Astrocyte (in vitro differentiated cells and primary cell): ENCODE data around the gene KRTAP2-1. TPM values are rescaled to one million over a fixed set of nuclear protein-coding genes. Genes with fewer than 3 reads are reported as not detected.
A peak's percentile ranks its signal among the peaks of the same experiment; 100 is the strongest.
"Not testable (repeated sequence)": the region's sequence is repeated elsewhere in the genome, so short reads cannot be mapped to it uniquely, and the experiment has no call there.

Experiments
- DNase-seq: peaks from one replicate; pipeline ENCODE4 v3.0.0-alpha.2; 2010; ENCODE audit warnings: low read depth
- FAIRE-seq: peaks from 2 replicates; lab custom pipeline; 2011; peaks lifted over from hg19 to GRCh38; lab: Jason Lieb, UNC
- H2AFZ ChIP-seq: 2 replicates; pipeline ENCODE4 v1.6.0; 2012; ENCODE audit warnings: low read depth, low read length, inconsistent platforms
- H3K27ac ChIP-seq: 2 replicates; pipeline ENCODE4 v1.5.1; 2011; ENCODE audit warnings: low read depth, low read length, inconsistent platforms
- H3K27me3 ChIP-seq: 2 replicates; pipeline ENCODE4 v1.6.0; 2011; ENCODE audit warnings: low read length, inconsistent platforms; ENCODE audit not compliant: insufficient read depth
- H3K36me3 ChIP-seq: 2 replicates; pipeline ENCODE4 v1.5.1; 2011; ENCODE audit warnings: low read length, inconsistent platforms; ENCODE audit not compliant: insufficient read depth
- H3K4me1 ChIP-seq: 2 replicates; pipeline ENCODE4 v1.5.1; 2011; ENCODE audit warnings: low read length, inconsistent platforms; ENCODE audit not compliant: insufficient read depth
- H3K4me2 ChIP-seq: 2 replicates; pipeline ENCODE4 v1.6.0; 2012; ENCODE audit warnings: low read length, inconsistent platforms
- H3K4me3 ChIP-seq: 2 replicates; pipeline ENCODE4 v1.5.1; 2011; ENCODE audit warnings: low read depth, mild to moderate bottlenecking, low read length, inconsistent platforms; ENCODE audit not compliant: insufficient read depth
- H3K79me2 ChIP-seq: 2 replicates; pipeline ENCODE4 v1.6.0; 2012; ENCODE audit warnings: mild to moderate bottlenecking, low read length, inconsistent platforms; ENCODE audit not compliant: insufficient read depth
- H3K9ac ChIP-seq: 2 replicates; pipeline ENCODE4 v1.6.0; 2012; ENCODE audit warnings: mild to moderate bottlenecking, low read length, inconsistent platforms
- H3K9me3 ChIP-seq: 2 replicates; pipeline ENCODE4 v1.5.1; 2012; ENCODE audit warnings: low read depth, mild to moderate bottlenecking, low read length, inconsistent platforms; ENCODE audit not compliant: insufficient read depth
- H4K20me1 ChIP-seq: 2 replicates; pipeline ENCODE4 v1.6.0; 2012; ENCODE audit warnings: low read length, inconsistent platforms; ENCODE audit not compliant: insufficient read depth
- H3K27ac Mint-ChIP-seq: one replicate; pipeline ENCODE4 v1.8.0; 2021; ENCODE audit warnings: mild to moderate bottlenecking, mixed read lengths; ENCODE audit not compliant: unreplicated experiment
- H3K27me3 Mint-ChIP-seq: one replicate; pipeline ENCODE4 v1.8.0; 2021; ENCODE audit warnings: low read depth, mixed read lengths; ENCODE audit not compliant: unreplicated experiment
- H3K36me3 Mint-ChIP-seq: one replicate; pipeline ENCODE4 v1.8.0; 2021; ENCODE audit warnings: low read depth, mixed read lengths; ENCODE audit not compliant: unreplicated experiment
- H3K4me1 Mint-ChIP-seq: one replicate; pipeline ENCODE4 v1.8.0; 2021; ENCODE audit warnings: low read depth, mixed read lengths; ENCODE audit not compliant: unreplicated experiment
- H3K4me3 Mint-ChIP-seq: one replicate; pipeline ENCODE4 v1.8.0; 2021; ENCODE audit warnings: mild to moderate bottlenecking, moderate library complexity, mixed read lengths; ENCODE audit not compliant: unreplicated experiment
- H3K9me3 Mint-ChIP-seq: one replicate; pipeline ENCODE4 v1.8.0; 2021; ENCODE audit warnings: mild to moderate bottlenecking, mixed read lengths; ENCODE audit not compliant: unreplicated experiment
- EZH2 ChIP-seq: IDR thresholded peaks from 2 replicates; pipeline ENCODE4 v1.6.1; 2012; ENCODE audit warnings: mild to moderate bottlenecking, low read length, inconsistent platforms; ENCODE audit not compliant: insufficient read depth
- total RNA-seq: library from RNA; stranded (reverse); gene quantifications from 2 replicates; pipeline ENCODE4 v1.2.1, GENCODE V29; 2021
- TF ChIP-seq, protein P1 (sequence below): IDR thresholded peaks from 2 replicates; pipeline ENCODE4 v1.5.1; 2011; ENCODE audit warnings: low read depth, mild to moderate bottlenecking, inconsistent platforms, low read length, moderate library complexity; ENCODE audit not compliant: insufficient read depth

The KRTAP2-1 gene
- total RNA-seq, 1 donor from 2014 or later = not detected

GRCh38 chr17:41063449-41063848, 16.3 kb upstream of the KRTAP2-1 start:
- TF ChIP-seq, protein P1, sequence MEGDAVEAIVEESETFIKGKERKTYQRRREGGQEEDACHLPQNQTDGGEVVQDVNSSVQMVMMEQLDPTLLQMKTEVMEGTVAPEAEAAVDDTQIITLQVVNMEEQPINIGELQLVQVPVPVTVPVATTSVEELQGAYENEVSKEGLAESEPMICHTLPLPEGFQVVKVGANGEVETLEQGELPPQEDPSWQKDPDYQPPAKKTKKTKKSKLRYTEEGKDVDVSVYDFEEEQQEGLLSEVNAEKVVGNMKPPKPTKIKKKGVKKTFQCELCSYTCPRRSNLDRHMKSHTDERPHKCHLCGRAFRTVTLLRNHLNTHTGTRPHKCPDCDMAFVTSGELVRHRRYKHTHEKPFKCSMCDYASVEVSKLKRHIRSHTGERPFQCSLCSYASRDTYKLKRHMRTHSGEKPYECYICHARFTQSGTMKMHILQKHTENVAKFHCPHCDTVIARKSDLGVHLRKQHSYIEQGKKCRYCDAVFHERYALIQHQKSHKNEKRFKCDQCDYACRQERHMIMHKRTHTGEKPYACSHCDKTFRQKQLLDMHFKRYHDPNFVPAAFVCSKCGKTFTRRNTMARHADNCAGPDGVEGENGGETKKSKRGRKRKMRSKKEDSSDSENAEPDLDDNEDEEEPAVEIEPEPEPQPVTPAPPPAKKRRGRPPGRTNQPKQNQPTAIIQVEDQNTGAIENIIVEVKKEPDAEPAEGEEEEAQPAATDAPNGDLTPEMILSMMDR = no peak
- TF ChIP-seq EZH2 = no peak
- Mint-ChIP-seq H3K27ac (no peak overlapping the region), H3K36me3 (no peaks in the 10 kb centered on the region), H3K4me3 (no peak overlapping the region), H3K9me3 (peaks cover under 1% of the 10 kb centered on the region), H3K4me1 (peaks cover 58% of the 10 kb centered on the region), H3K27me3 (no peaks in the 10 kb centered on the region)
- no peak overlapping the region for H3K4me2 ChIP-seq
- no peaks in the 10 kb centered on the region for H3K27me3 ChIP-seq
- no peaks in the 10 kb centered on the region for H3K79me2 ChIP-seq
- H2AFZ ChIP-seq = no peak overlapping the region
- H3K4me1 ChIP-seq = peaks cover 59% of the 10 kb centered on the region
- H4K20me1 ChIP-seq = no peaks in the 10 kb centered on the region
- H3K36me3 ChIP-seq = no peaks in the 10 kb centered on the region
- H3K4me3 ChIP-seq = no peak overlapping the region
- no peaks in the 10 kb centered on the region for H3K9me3 ChIP-seq
- DNase-seq (no peak), FAIRE-seq (peak; percentile 37)
- H3K9ac ChIP-seq = peak overlapping the region; percentile 10
- H3K27ac ChIP-seq = peak overlapping the region; percentile 96

- no peak for TF ChIP-seq EZH2
- TF ChIP-seq, protein P1 = no peak
- H3K9me3 Mint-ChIP-seq = peaks cover 2% of the 10 kb centered on the region
- Histone ChIP-seq H3K9me3 (no peaks in the 10 kb centered on the region), H3K27me3 (no peaks in the 10 kb centered on the region), H3K4me3 (no peak overlapping the region), H3K36me3 (no peaks in the 10 kb centered on the region), H3K4me2 (no peak overlapping the region), H3K4me1 (peaks cover 58% of the 10 kb centered on the region), H4K20me1 (no peaks in the 10 kb centered on the region), H3K27ac (peak overlapping the region; percentile 96), H3K79me2 (no peaks in the 10 kb centered on the region), H2AFZ (no peak overlapping the region), H3K9ac (peak overlapping the region; percentile 69)
- no peak overlapping the region for H3K4me3 Mint-ChIP-seq
- FAIRE-seq = peak; percentile 95
- DNase-seq = peak; percentile 99
- H3K27me3 Mint-ChIP-seq = no peaks in the 10 kb centered on the region
- H3K27ac Mint-ChIP-seq = peak overlapping the region; percentile 97
- no peaks in the 10 kb centered on the region for H3K36me3 Mint-ChIP-seq
- H3K4me1 Mint-ChIP-seq = peaks cover 56% of the 10 kb centered on the region
Measured at GRCh38 chr17:41061964-41062363, 14.8 kb upstream of the KRTAP2-1 start.

DNA sequence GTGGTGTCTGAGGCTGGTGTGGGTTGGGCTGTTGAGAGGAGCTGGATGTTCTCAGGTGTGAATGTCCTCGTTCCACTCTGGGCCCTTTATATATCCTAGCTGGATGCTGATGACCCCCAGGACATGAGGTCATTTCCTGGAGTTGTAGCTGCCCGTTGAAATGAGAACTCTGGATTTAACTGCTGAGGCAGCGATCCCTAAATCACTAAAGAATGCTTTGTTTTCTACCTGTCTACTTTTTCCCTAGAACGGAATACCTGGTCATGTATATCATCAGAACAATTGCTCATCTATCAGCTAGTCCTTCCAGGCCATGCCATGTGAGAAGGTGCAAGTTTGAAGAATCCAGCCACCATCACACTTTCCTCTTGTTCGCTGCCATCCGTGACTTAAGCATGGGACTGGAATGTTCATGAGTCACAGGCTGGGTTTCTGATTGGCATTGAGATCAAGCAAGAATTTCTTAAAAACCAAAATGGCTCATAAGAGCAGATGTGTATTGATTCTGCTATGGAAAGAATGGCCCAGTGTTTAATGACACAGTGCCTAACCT, 13.0 kb upstream of the KRTAP2-1 start, which contains the start of gene KRTAP2-3:
Gene KRTAP2-3 (minus strand): TSS at position 63 of the 553 bp plus-strand sequence. CDS start 64 bp downstream, outside the sequence.
- Mint-ChIP-seq H3K4me3 (peak within 1 kb of the TSS; percentile 62), H3K4me1 (peaks cover 46% of the 10 kb centered on the region), H3K27ac (peak within 1 kb of the TSS; percentile 98), H3K36me3 (no peaks in the 10 kb centered on the region), H3K9me3 (peaks cover 2% of the 10 kb centered on the region), H3K27me3 (no peaks in the 10 kb centered on the region)
- H3K4me3 ChIP-seq = no peak within 1 kb of the TSS
- H3K9me3 ChIP-seq = no peaks in the 10 kb centered on the region
- H3K27me3 ChIP-seq = no peaks in the 10 kb centered on the region
- peak within 1 kb of the TSS; percentile 69 for H3K9ac ChIP-seq
- no peaks in the 10 kb centered on the region for H3K79me2 ChIP-seq
- FAIRE-seq = peak; percentile 99
- peak; percentile 99 for DNase-seq
- no peaks in the 10 kb centered on the region for H4K20me1 ChIP-seq
- peaks cover 45% of the 10 kb centered on the region for H3K4me1 ChIP-seq
- no peaks in the 10 kb centered on the region for H3K36me3 ChIP-seq
- H2AFZ ChIP-seq = no peak within 1 kb of the TSS
- peak within 1 kb of the TSS; percentile 62 for H3K4me2 ChIP-seq
- peak within 1 kb of the TSS; percentile 96 for H3K27ac ChIP-seq
- TF ChIP-seq EZH2 = no peak
- TF ChIP-seq, protein P1 = no peak

GRCh38 chr17:41059276-41060051, 12.3 kb upstream of the KRTAP2-1 start:
- H3K27ac Mint-ChIP-seq = peak overlapping the region; percentile 98
- DNase-seq = peak; percentile 89
- peak overlapping the region; percentile 96 for H3K27ac ChIP-seq

More at GRCh38 chr17:41059276-41060051, 12.3 kb upstream of the KRTAP2-1 start:
- H3K79me2 ChIP-seq, H3K9me3 ChIP-seq, H3K9me3 Mint-ChIP-seq, H2AFZ ChIP-seq, H3K36me3 ChIP-seq, H3K4me3 ChIP-seq, H3K27me3 Mint-ChIP-seq, H4K20me1 ChIP-seq, H3K36me3 Mint-ChIP-seq, H3K27me3 ChIP-seq: not testable (repeated sequence)
- peak; percentile 88 for FAIRE-seq
- Histone ChIP-seq H3K4me1 (peaks cover 45% of the 10 kb centered on the region), H3K4me2 (peak overlapping the region; percentile 62), H3K9ac (peak overlapping the region; percentile 56)
- H3K4me3 Mint-ChIP-seq = peak overlapping the region; percentile 51
- H3K4me1 Mint-ChIP-seq = peaks cover 42% of the 10 kb centered on the region
